ENCODE results near the gene LRRC14B.

- no peak for TF ChIP-seq POLR2AphosphoS5 (IDR thresholded peaks at IDR 0.05; ENCODE audit: low read depth, low read length)
- TF ChIP-seq, protein P1, sequence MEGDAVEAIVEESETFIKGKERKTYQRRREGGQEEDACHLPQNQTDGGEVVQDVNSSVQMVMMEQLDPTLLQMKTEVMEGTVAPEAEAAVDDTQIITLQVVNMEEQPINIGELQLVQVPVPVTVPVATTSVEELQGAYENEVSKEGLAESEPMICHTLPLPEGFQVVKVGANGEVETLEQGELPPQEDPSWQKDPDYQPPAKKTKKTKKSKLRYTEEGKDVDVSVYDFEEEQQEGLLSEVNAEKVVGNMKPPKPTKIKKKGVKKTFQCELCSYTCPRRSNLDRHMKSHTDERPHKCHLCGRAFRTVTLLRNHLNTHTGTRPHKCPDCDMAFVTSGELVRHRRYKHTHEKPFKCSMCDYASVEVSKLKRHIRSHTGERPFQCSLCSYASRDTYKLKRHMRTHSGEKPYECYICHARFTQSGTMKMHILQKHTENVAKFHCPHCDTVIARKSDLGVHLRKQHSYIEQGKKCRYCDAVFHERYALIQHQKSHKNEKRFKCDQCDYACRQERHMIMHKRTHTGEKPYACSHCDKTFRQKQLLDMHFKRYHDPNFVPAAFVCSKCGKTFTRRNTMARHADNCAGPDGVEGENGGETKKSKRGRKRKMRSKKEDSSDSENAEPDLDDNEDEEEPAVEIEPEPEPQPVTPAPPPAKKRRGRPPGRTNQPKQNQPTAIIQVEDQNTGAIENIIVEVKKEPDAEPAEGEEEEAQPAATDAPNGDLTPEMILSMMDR (IDR thresholded peaks at IDR 0.05), result no peak
- no peak for TF ChIP-seq SIN3A (IDR thresholded peaks at IDR 0.05; ENCODE audit: borderline replicate concordance, insufficient read depth, low read depth, low read length)
- TF ChIP-seq, protein P2, sequence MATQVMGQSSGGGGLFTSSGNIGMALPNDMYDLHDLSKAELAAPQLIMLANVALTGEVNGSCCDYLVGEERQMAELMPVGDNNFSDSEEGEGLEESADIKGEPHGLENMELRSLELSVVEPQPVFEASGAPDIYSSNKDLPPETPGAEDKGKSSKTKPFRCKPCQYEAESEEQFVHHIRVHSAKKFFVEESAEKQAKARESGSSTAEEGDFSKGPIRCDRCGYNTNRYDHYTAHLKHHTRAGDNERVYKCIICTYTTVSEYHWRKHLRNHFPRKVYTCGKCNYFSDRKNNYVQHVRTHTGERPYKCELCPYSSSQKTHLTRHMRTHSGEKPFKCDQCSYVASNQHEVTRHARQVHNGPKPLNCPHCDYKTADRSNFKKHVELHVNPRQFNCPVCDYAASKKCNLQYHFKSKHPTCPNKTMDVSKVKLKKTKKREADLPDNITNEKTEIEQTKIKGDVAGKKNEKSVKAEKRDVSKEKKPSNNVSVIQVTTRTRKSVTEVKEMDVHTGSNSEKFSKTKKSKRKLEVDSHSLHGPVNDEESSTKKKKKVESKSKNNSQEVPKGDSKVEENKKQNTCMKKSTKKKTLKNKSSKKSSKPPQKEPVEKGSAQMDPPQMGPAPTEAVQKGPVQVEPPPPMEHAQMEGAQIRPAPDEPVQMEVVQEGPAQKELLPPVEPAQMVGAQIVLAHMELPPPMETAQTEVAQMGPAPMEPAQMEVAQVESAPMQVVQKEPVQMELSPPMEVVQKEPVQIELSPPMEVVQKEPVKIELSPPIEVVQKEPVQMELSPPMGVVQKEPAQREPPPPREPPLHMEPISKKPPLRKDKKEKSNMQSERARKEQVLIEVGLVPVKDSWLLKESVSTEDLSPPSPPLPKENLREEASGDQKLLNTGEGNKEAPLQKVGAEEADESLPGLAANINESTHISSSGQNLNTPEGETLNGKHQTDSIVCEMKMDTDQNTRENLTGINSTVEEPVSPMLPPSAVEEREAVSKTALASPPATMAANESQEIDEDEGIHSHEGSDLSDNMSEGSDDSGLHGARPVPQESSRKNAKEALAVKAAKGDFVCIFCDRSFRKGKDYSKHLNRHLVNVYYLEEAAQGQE (IDR thresholded peaks at IDR 0.05; ENCODE audit: insufficient read depth in 1 of 2, low read depth in 2 of 2, low read length in 1 of 2), result no peak
- TF ChIP-seq TCF7L2 (IDR thresholded peaks at IDR 0.05; ENCODE audit: low read depth, low read length), result no peak
Observed at GRCh38 chr5:154236-154635, 37.1 kb upstream of the LRRC14B start.
